Fibroblast of lung (primary cell): ENCODE results near the gene MTHFSD.

Experiments
- CTCF ChIP-seq, 2 donors: IDR thresholded peaks in 1 of 2; conservative IDR thresholded peaks in 1 of 2; 1 replicate in 1 of 2; 2 replicates in 1 of 2; pipeline ENCODE4 v1.5.1; 2011 to 2012; ENCODE audit warnings: low read length in 2 of 2, control low read depth in 1 of 2, inconsistent platforms in 1 of 2, low read depth in 1 of 2, mild to moderate bottlenecking in 1 of 2
- EZH2 ChIP-seq: IDR thresholded peaks from 2 replicates; pipeline ENCODE4 v1.5.1; 2012; ENCODE audit warnings: low read length, control low read depth, mild to moderate bottlenecking; ENCODE audit errors: missing control alignments

DNA sequence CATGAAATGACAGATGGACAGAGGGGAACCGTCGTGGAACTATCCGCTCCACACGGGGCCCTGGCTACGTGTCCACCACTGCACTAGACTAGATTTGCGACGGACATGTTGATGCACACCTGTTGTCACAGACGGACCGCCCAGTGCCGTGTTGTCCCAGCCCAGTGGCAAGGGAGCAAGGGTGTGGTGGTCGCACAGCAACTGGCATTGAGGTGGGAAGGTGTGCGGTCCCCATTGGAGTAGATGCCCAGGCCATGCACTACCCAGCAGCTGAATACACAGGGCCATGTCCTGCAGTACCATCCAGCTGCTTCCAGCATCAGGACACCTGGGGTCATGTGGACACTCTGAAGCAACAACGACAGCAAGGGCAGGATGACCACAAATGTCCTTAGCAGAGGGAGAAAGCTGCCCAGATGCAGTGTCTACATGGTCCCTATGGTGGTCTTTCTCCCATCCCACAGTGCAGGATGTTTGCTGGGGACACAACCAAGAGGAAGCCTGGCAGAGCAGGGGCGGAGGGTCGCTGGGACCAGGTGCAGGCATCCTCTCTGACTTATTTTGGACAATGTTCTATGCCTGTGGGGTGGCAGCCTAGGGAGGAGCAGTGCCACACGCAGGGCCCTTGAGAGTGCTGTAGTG is 35.9 kb downstream of the MTHFSD start:
- TF ChIP-seq CTCF (conservative IDR thresholded peaks at IDR 0.05 in 1 of 2, IDR thresholded peaks at IDR 0.05 in 1 of 2; ENCODE audit: low read depth in 1 of 2, low read length in 2 of 2) (no peak), EZH2 (no peak)
